K562 (cell line): ENCODE results near the gene BAIAP3. TPM values are rescaled to one million over a fixed set of nuclear protein-coding genes. Genes with fewer than 3 reads are reported as not detected.

Experiments used
- ATF1 ChIP-seq, 2 experiments: fragments of 450-650 bp in 1 of 2; IDR thresholded peaks; 2 replicates each; pipeline ENCODE4 v1.6.1; 2016; ENCODE audit warnings: missing compliant biosample characterization in 1 of 2, missing genetic modification characterization in 1 of 2
- CBFA2T2 ChIP-seq: fragments of 450-650 bp; conservative IDR thresholded peaks from 2 replicates; pipeline ENCODE4 v1.6.1; 2017; ENCODE audit warnings: mild to moderate bottlenecking
- CHD1 ChIP-seq: fragments of 200-600 bp; sonication (generic); IDR thresholded peaks from one replicate; pipeline ENCODE4 v1.6.1; 2012; ENCODE audit warnings: mild to moderate bottlenecking, moderate library complexity, low read length, inconsistent platforms
- CTBP1 ChIP-seq: fragments of 450-650 bp; IDR thresholded peaks from 2 replicates; pipeline ENCODE4 v1.6.1; 2016; ENCODE audit warnings: borderline replicate concordance
- DPF2 ChIP-seq: fragments of 450-650 bp; IDR thresholded peaks from 2 replicates; pipeline ENCODE4 v1.6.1; 2016
- ERF ChIP-seq: fragments of 450-650 bp; formaldehyde crosslinking; IDR thresholded peaks from 2 replicates; pipeline ENCODE4 v1.4.0; 2020; ENCODE audit warnings: mild to moderate bottlenecking, mixed read lengths
- FOXK1 ChIP-seq: sonication (generic); formaldehyde crosslinking; IDR thresholded peaks from 2 replicates; pipeline ENCODE4 v1.8.0; 2022; ENCODE audit warnings: missing genetic modification reagents, mild to moderate bottlenecking, borderline replicate concordance
- HDAC2 ChIP-seq: fragments of 450-650 bp; IDR thresholded peaks from 2 replicates; pipeline ENCODE4 v1.6.1; 2016; ENCODE audit warnings: mild to moderate bottlenecking
- HNRNPUL1 ChIP-seq: fragments of 200-400 bp; formaldehyde crosslinking; IDR thresholded peaks from 2 replicates; pipeline ENCODE4 v1.6.1; 2017; ENCODE audit warnings: low read length
- JUND ChIP-seq, 2 experiments: IDR thresholded peaks; 2 replicates in 1 of 2; 3 replicates in 1 of 2; pipeline ENCODE4 v1.6.1; 2011; ENCODE audit warnings: borderline replicate concordance in 2 of 2, low read depth in 2 of 2, low read length in 2 of 2, improper control_type of control experiment in 1 of 2, missing biosample characterization in 1 of 2, missing genetic modification characterization in 1 of 2, missing genetic modification reagents in 1 of 2
- LEF1 ChIP-seq: fragments of 450-650 bp; IDR thresholded peaks from 2 replicates; pipeline ENCODE4 v1.6.1; 2016; ENCODE audit warnings: mild to moderate bottlenecking
- NCOR1 ChIP-seq: fragments of 450-650 bp; IDR thresholded peaks from 2 replicates; pipeline ENCODE4 v1.6.1; 2016; ENCODE audit warnings: mild to moderate bottlenecking, moderate library complexity
- POLR2A ChIP-seq: fragments of 450-650 bp; conservative IDR thresholded peaks from 2 replicates; pipeline ENCODE4 v1.6.1; 2016
- RAD21 ChIP-seq, 2 experiments: fragments of 250-450 bp in 1 of 2; fragments of 450-650 bp in 1 of 2; sonication (Bioruptor Pico) in 1 of 2; formaldehyde crosslinking in 1 of 2; IDR thresholded peaks in 1 of 2; conservative IDR thresholded peaks in 1 of 2; 2 replicates each; pipeline versions ENCODE4 v1.4.0 to v1.8.0; 2020 to 2022; ENCODE audit warnings: mild to moderate bottlenecking in 2 of 2, moderate library complexity in 1 of 2
- SUPT5H ChIP-seq: fragments of 450-650 bp; IDR thresholded peaks from 2 replicates; pipeline ENCODE4 v1.6.1; 2016
- ZNF347 ChIP-seq: fragments of 450-650 bp; formaldehyde crosslinking; IDR thresholded peaks from 2 replicates; pipeline ENCODE4 v1.4.0; 2020; ENCODE audit warnings: low read depth, mild to moderate bottlenecking, moderate library complexity
- ZNF444 ChIP-seq: fragments of 250-450 bp; sonication (Bioruptor Pico); IDR thresholded peaks from 2 replicates; pipeline ENCODE4 v1.4.0; 2020; ENCODE audit warnings: mild to moderate bottlenecking, moderate library complexity
- ZNF696 ChIP-seq: fragments of 250-450 bp; sonication (Bioruptor Pico); conservative IDR thresholded peaks from 2 replicates; pipeline ENCODE4 v1.4.0; 2020; ENCODE audit warnings: mild to moderate bottlenecking, moderate library complexity
- ZNF740 ChIP-seq, 3 experiments: fragments of 200-800 bp in 1 of 3; sonication (Bioruptor generic) in 1 of 3; sonication (generic) in 1 of 3; formaldehyde crosslinking in 1 of 3; IDR thresholded peaks; 2 replicates each; pipeline versions ENCODE4 v1.6.1 to v1.8.0; 2016 to 2022; ENCODE audit warnings: mild to moderate bottlenecking in 2 of 3, missing compliant biosample characterization in 2 of 3, missing genetic modification characterization in 2 of 3, missing genetic modification reagents in 1 of 3
- ZNF780A ChIP-seq: fragments of 250-450 bp; sonication (Bioruptor Pico); IDR thresholded peaks from 2 replicates; pipeline ENCODE4 v1.5.0; 2021; ENCODE audit warnings: mild to moderate bottlenecking
- ZNF79 ChIP-seq: fragments of 250-450 bp; sonication (Bioruptor Pico); IDR thresholded peaks from 2 replicates; pipeline ENCODE4 v1.4.0; 2020; ENCODE audit warnings: low read depth, mild to moderate bottlenecking, moderate library complexity
- polyA plus RNA-seq, 8 experiments: library from polyadenylated mRNA; depleted of rRNA in 4 of 8; stranded (reverse) in 5 of 8; unstranded in 3 of 8; fragments of >200 nt; fragmentation: Nextera tagmentation in 2 of 8; fragmentation: Illumina TruSeq in 1 of 8; extraction: Ambion mirVana in 2 of 8; extraction: Trizol in 1 of 8; gene quantifications; 2 replicates each; pipeline versions ENCODE4 v1.2.1 to v1.2.3, GENCODE V29; 2011 to 2014; ENCODE audit warnings: inconsistent platforms in 1 of 8, missing spikeins in 1 of 8
- total RNA-seq, 7 experiments: library from RNA; depleted of rRNA in 6 of 7; stranded (reverse); fragments of >200 nt in 6 of 7; fragmentation: Illumina TruSeq in 2 of 7; extraction: Trizol in 2 of 7; gene quantifications; 2 replicates each; pipeline versions ENCODE4 v1.2.1 to v1.2.3, GENCODE V29; 2011 to 2021; ENCODE audit warnings: low replicate concordance in 1 of 7
- TF ChIP-seq, protein P1 (sequence below): fragments of 450-650 bp; formaldehyde crosslinking; IDR thresholded peaks from 2 replicates; pipeline ENCODE4 v1.4.0; 2022; ENCODE audit warnings: missing genetic modification characterization
- TF ChIP-seq, protein P2 (sequence below): fragments of 150-350 bp; IDR thresholded peaks from 2 replicates; pipeline ENCODE4 v1.6.1; 2014; ENCODE audit warnings: low read depth, mild to moderate bottlenecking, low read length, borderline replicate concordance

The BAIAP3 gene
- total and polyA plus RNA-seq, 9 of the 15 experiments (the other 6 are each of a cell fraction or from before 2014, with no cell fraction given), result 0.03 to 4.5 (median 0.57) TPM; not detected in 1

DNA sequence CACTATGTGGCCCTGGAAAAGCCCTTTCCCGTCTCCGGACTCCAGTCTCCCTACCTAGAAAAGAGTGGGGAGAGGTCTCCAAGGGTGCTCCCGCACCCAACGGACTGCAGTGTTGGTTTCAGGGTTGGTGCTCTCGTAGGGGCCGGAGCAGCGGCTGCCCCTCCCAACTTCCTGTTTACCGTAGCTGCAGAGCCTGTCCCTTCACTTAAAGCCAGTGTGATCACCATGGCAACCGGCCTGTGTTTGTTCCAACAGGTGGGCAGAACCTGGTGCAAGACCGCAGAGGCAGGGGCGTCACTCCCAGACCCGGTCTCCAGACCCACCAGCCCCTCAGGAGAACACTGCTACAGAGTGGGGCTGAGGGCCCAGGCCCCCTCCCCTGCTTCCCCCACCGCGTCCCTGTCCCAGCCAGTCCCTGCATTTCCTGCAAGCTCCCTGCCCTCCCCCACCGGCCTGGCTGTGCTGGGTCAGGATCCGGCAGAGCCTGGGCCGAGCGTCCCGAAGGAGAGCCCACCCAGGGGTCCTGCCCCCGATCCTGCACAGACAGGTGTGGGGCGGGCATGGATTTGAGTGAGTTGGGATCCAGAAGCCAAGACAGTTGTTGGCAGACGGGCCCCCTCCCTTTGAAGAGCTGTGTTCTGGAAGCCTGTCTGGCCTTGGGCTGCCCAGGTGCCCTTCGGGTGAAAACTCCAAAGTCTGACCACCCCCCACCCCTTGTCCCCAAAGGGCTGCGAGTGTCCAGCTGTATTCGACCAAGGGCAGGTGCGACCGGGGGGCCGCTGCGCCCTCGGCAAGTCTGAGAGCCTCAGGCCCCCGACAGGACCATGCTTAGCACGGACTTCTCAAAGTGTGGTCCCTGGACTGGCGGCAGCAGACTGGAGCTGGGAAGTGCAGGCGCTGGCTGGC, 1.5 kb upstream of the BAIAP3 start (continued):
- TF ChIP-seq LEF1 (peak; percentile 32; the same call in 1 of the 2 replicates), FOXK1 (CRISPR knock-in tag) (0 out of 2 replicates have a peak, but pooled peaks have one; percentile 30), JUND (IDR thresholded peaks at IDR 0.05; ENCODE audit: borderline replicate concordance, low read depth, low read length) (no peak), JUND (tag; IDR thresholded peaks at IDR 0.05; ENCODE audit: borderline replicate concordance, low read depth, low read length) (no peak), ZNF740 (CRISPR knock-in tag; IDR thresholded peaks at IDR 0.05) (peak; percentile 64), ZNF740 (tag; IDR thresholded peaks at IDR 0.05) (0 out of 4 replicates have a peak, but pooled peaks of 1 of the 2 experiments have one; percentile 38), POLR2A (peak; percentile 70), DPF2 (peak; percentile 47; the same call in 1 of the 2 replicates), CTBP1 (0 out of 2 replicates have a peak, but pooled peaks have one; percentile 15), ATF1 (CRISPR knock-in tag; IDR thresholded peaks at IDR 0.05) (no peak), ATF1 (tag; IDR thresholded peaks at IDR 0.05) (no peak), RAD21 (CRISPR knock-in tag; conservative IDR thresholded peaks at IDR 0.05 in 1 of 2, IDR thresholded peaks at IDR 0.05 in 1 of 2) (no peak), ZNF347 (CRISPR knock-in tag) (no peak), HNRNPUL1 (no peak), SUPT5H (peak; percentile 64; the same call in 1 of the 2 replicates), CBFA2T2 (no peak), CHD1 (no peak), ZNF444 (CRISPR knock-in tag) (no peak), ZNF780A (no peak), HDAC2 (no peak), NCOR1 (no peak), ZNF79 (no peak), ERF (CRISPR knock-in tag) (no peak), ZNF696 (CRISPR knock-in tag) (no peak)
- TF ChIP-seq, protein P1, sequence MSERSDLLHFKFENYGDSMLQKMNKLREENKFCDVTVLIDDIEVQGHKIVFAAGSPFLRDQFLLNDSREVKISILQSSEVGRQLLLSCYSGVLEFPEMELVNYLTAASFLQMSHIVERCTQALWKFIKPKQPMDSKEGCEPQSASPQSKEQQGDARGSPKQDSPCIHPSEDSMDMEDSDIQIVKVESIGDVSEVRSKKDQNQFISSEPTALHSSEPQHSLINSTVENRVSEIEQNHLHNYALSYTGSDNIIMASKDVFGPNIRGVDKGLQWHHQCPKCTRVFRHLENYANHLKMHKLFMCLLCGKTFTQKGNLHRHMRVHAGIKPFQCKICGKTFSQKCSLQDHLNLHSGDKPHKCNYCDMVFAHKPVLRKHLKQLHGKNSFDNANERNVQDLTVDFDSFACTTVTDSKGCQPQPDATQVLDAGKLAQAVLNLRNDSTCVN (CRISPR knock-in tag), result no peak
- TF ChIP-seq, protein P2, sequence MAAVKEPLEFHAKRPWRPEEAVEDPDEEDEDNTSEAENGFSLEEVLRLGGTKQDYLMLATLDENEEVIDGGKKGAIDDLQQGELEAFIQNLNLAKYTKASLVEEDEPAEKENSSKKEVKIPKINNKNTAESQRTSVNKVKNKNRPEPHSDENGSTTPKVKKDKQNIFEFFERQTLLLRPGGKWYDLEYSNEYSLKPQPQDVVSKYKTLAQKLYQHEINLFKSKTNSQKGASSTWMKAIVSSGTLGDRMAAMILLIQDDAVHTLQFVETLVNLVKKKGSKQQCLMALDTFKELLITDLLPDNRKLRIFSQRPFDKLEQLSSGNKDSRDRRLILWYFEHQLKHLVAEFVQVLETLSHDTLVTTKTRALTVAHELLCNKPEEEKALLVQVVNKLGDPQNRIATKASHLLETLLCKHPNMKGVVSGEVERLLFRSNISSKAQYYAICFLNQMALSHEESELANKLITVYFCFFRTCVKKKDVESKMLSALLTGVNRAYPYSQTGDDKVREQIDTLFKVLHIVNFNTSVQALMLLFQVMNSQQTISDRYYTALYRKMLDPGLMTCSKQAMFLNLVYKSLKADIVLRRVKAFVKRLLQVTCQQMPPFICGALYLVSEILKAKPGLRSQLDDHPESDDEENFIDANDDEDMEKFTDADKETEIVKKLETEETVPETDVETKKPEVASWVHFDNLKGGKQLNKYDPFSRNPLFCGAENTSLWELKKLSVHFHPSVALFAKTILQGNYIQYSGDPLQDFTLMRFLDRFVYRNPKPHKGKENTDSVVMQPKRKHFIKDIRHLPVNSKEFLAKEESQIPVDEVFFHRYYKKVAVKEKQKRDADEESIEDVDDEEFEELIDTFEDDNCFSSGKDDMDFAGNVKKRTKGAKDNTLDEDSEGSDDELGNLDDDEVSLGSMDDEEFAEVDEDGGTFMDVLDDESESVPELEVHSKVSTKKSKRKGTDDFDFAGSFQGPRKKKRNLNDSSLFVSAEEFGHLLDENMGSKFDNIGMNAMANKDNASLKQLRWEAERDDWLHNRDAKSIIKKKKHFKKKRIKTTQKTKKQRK, result no peak
